ENCODE measurements around the gene RNF144B. TPM values are rescaled to one million over a fixed set of nuclear protein-coding genes. Genes with fewer than 3 reads are reported as not detected.

The RNF144B gene
- total and polyA plus RNA-seq, 9 of the 15 experiments (the other 6 are each of a cell fraction or from before 2014, with no cell fraction given) = 0.01 TPM; not detected in 8

DNA sequence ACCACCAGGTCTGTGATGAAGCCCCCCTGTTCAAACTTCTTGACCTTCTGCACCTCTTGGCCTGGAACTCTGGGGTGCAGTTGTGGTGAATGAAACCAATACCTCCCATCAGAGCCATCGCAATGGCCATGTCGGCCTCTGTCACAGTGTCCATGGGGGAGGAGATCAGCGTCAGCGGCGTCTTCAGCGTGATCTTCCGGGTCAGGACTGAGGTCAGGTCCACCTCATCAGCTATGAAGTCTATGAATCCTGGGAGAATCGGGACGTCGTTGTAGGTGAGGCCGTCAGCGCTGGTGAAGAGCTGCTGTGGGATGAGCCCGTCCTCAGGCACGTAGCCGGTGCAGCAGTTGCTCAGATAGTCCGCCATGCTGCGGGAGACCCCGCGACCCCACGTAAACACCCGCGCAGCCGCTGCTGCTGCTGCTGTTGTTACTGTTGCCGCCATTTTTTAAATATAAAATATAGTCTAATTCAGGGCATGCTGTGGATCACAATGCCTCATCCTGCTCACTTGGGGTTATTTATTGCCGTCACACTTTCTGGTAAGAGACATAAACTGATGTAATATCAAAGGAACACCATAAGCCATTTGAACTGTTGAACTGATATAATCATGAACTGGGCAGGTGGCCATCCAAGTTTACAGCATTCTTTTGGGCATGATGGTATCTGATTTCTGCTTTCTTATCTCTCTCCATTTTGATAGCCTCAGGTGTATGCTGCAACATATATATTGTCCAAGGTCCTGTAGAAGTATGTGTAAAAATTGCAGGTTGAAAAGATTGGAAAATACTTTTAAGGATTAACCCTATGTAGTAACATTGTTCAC, 18.7 kb upstream of the RNF144B start (continued):
- TF ChIP-seq, protein P1, sequence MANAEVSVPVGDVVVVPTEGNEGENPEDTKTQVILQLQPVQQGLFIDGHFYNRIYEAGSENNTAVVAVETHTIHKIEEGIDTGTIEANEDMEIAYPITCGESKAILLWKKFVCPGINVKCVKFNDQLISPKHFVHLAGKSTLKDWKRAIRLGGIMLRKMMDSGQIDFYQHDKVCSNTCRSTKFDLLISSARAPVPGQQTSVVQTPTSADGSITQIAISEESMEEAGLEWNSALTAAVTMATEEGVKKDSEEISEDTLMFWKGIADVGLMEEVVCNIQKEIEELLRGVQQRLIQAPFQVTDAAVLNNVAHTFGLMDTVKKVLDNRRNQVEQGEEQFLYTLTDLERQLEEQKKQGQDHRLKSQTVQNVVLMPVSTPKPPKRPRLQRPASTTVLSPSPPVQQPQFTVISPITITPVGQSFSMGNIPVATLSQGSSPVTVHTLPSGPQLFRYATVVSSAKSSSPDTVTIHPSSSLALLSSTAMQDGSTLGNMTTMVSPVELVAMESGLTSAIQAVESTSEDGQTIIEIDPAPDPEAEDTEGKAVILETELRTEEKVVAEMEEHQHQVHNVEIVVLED (CRISPR knock-in tag; IDR thresholded peaks at IDR 0.05) = 0 out of 2 replicates have a peak, but pooled peaks have one; percentile 7
- TF ChIP-seq PHB (CRISPR knock-in tag; IDR thresholded peaks at IDR 0.05) = no peak
- TF ChIP-seq EGR1 (conservative IDR thresholded peaks at IDR 0.05) = no peak
- peak; percentile 79 for TF ChIP-seq GABPA (tag; conservative IDR thresholded peaks at IDR 0.05; ENCODE audit: low read depth)
- TF ChIP-seq NR2C2 (CRISPR knock-in tag; IDR thresholded peaks at IDR 0.05) = peak; percentile 89
- peak; percentile 95 for TF ChIP-seq NR2C2 (tag; IDR thresholded peaks at IDR 0.05)
- TF ChIP-seq DNMT1 (IDR thresholded peaks at IDR 0.05) = no peak
- TF ChIP-seq ZNF134 (CRISPR knock-in tag; conservative IDR thresholded peaks at IDR 0.05) = no peak
- TF ChIP-seq, protein P2, sequence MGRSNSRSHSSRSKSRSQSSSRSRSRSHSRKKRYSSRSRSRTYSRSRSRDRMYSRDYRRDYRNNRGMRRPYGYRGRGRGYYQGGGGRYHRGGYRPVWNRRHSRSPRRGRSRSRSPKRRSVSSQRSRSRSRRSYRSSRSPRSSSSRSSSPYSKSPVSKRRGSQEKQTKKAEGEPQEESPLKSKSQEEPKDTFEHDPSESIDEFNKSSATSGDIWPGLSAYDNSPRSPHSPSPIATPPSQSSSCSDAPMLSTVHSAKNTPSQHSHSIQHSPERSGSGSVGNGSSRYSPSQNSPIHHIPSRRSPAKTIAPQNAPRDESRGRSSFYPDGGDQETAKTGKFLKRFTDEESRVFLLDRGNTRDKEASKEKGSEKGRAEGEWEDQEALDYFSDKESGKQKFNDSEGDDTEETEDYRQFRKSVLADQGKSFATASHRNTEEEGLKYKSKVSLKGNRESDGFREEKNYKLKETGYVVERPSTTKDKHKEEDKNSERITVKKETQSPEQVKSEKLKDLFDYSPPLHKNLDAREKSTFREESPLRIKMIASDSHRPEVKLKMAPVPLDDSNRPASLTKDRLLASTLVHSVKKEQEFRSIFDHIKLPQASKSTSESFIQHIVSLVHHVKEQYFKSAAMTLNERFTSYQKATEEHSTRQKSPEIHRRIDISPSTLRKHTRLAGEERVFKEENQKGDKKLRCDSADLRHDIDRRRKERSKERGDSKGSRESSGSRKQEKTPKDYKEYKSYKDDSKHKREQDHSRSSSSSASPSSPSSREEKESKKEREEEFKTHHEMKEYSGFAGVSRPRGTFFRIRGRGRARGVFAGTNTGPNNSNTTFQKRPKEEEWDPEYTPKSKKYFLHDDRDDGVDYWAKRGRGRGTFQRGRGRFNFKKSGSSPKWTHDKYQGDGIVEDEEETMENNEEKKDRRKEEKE (IDR thresholded peaks at IDR 0.05; ENCODE audit: borderline replicate concordance in 1 of 2, control insufficient read depth in 1 of 2, low read depth in 2 of 2, low read length in 1 of 2) = no peak
- TF ChIP-seq KDM2B (CRISPR knock-in tag; IDR thresholded peaks at IDR 0.05) = no peak
- no peak for TF ChIP-seq EWSR1 (IDR thresholded peaks at IDR 0.05; ENCODE audit: borderline replicate concordance, low read depth, partially characterized antibody)
- no peak for TF ChIP-seq ZFP36 (IDR thresholded peaks at IDR 0.05; ENCODE audit: low read depth, low read length, partially characterized antibody)
- no peak for TF ChIP-seq PHF8 (IDR thresholded peaks at IDR 0.05; ENCODE audit: borderline replicate concordance, low read length)
- no peak for TF ChIP-seq ATF1 (CRISPR knock-in tag; IDR thresholded peaks at IDR 0.05)
- TF ChIP-seq ATF1 (tag; IDR thresholded peaks at IDR 0.05) = peak; percentile 62
- peak; percentile 82 for TF ChIP-seq CXXC5 (CRISPR knock-in tag; IDR thresholded peaks at IDR 0.05)
- TF ChIP-seq, protein P3, sequence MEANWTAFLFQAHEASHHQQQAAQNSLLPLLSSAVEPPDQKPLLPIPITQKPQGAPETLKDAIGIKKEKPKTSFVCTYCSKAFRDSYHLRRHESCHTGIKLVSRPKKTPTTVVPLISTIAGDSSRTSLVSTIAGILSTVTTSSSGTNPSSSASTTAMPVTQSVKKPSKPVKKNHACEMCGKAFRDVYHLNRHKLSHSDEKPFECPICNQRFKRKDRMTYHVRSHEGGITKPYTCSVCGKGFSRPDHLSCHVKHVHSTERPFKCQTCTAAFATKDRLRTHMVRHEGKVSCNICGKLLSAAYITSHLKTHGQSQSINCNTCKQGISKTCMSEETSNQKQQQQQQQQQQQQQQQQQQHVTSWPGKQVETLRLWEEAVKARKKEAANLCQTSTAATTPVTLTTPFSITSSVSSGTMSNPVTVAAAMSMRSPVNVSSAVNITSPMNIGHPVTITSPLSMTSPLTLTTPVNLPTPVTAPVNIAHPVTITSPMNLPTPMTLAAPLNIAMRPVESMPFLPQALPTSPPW (CRISPR knock-in tag; IDR thresholded peaks at IDR 0.05) = no peak
- no peak for TF ChIP-seq MTA2 (IDR thresholded peaks at IDR 0.05; ENCODE audit: low read depth)
- TF ChIP-seq, protein P4, sequence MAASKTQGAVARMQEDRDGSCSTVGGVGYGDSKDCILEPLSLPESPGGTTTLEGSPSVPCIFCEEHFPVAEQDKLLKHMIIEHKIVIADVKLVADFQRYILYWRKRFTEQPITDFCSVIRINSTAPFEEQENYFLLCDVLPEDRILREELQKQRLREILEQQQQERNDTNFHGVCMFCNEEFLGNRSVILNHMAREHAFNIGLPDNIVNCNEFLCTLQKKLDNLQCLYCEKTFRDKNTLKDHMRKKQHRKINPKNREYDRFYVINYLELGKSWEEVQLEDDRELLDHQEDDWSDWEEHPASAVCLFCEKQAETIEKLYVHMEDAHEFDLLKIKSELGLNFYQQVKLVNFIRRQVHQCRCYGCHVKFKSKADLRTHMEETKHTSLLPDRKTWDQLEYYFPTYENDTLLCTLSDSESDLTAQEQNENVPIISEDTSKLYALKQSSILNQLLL (CRISPR knock-in tag; IDR thresholded peaks at IDR 0.05; ENCODE audit: borderline replicate concordance) = no peak

Data from K562 (cell line).